Prostate gland (tissue), 2 donors: Measurements from ENCODE around the gene COA5.

Experiments used
- CTCF ChIP-seq, 4 experiments: fragments of 200-600 bp in 2 of 4; fragments of 450-650 bp in 2 of 4; sonication (generic) in 2 of 4; IDR thresholded peaks; 1 replicate in 3 of 4; 2 replicates in 1 of 4; pipeline ENCODE4 v1.5.1; 2016 to 2019; ENCODE audit warnings: antibody characterized with exemption in 4 of 4, mild to moderate bottlenecking in 2 of 4, moderate library complexity in 2 of 4
- POLR2A ChIP-seq: fragments of 450-650 bp; IDR thresholded peaks from one replicate; pipeline ENCODE4 v1.6.1; 2016; ENCODE audit warnings: antibody characterized with exemption, mild to moderate bottlenecking
- POLR2AphosphoS5 ChIP-seq: sonication (generic); formaldehyde crosslinking; IDR thresholded peaks from one replicate; pipeline ENCODE4 v1.6.1; 2017; ENCODE audit warnings: antibody characterized with exemption

GRCh38 chr2:98583276-98583675 lies 25.0 kb downstream of the COA5 start:
- no peak for TF ChIP-seq CTCF (IDR thresholded peaks at IDR 0.05)
- no peak for TF ChIP-seq POLR2A
- TF ChIP-seq POLR2AphosphoS5, result no peak
